GM23248 (cell line): ENCODE results near the gene HDAC10.

ENCODE experiments used
- EZH2 ChIP-seq: fragments of 200-600 bp; sonication (generic); IDR thresholded peaks from 2 replicates; pipeline ENCODE4 v1.6.1; 2018; ENCODE audit warnings: antibody characterized with exemption, mild to moderate bottlenecking; ENCODE audit not compliant: insufficient read depth, poor library complexity, severe bottlenecking
- EZH2phosphoT487 ChIP-seq: fragments of 200-600 bp; sonication (generic); IDR thresholded peaks from 2 replicates; pipeline ENCODE4 v1.6.1; 2018; ENCODE audit warnings: antibody characterized with exemption, moderate library complexity, mild to moderate bottlenecking, low read depth; ENCODE audit not compliant: insufficient read depth

GRCh38 chr22:50251477-50252081 lies 514 bp upstream of the HDAC10 start:
- TF ChIP-seq EZH2, result no peak
- TF ChIP-seq EZH2phosphoT487, result no peak
